Adrenal gland (tissue), 19 donors: ENCODE data around the gene SSU72. TPM values are rescaled to one million over a fixed set of nuclear protein-coding genes. Genes with fewer than 3 reads are reported as not detected.

ENCODE experiments used
- DNase-seq, 7 donors: peaks; one replicate each; pipeline ENCODE4 v3.0.0-alpha.2; 2019 to 2020
- H3K27ac ChIP-seq, 5 donors: fragments of 200-600 bp; sonication (generic) in 4 of 5; 1 replicate in 3 of 5; 2 replicates in 2 of 5; pipeline versions ENCODE4 v1.5.1 to v1.8.0; 2016 to 2020; ENCODE audit warnings: mild to moderate bottlenecking in 1 of 5
- H3K27me3 ChIP-seq: fragments of 200-600 bp; 2 replicates; pipeline ENCODE4 v1.8.0; 2021
- H3K36me3 ChIP-seq, 2 donors: fragments of 200-600 bp; replicated peaks in 1 of 2; 1 replicate in 1 of 2; 2 replicates in 1 of 2; pipeline versions ENCODE4 v1.5.1 to v1.8.0; 2018 to 2022
- H3K4me1 ChIP-seq, 2 donors: fragments of 200-600 bp; replicated peaks in 1 of 2; 1 replicate in 1 of 2; 2 replicates in 1 of 2; pipeline versions ENCODE4 v1.5.1 to v1.8.0; 2018 to 2021
- H3K4me3 ChIP-seq, 4 donors: fragments of 200-600 bp; sonication (generic) in 3 of 4; one replicate each; pipeline ENCODE4 v1.5.1; 2016 to 2018
- H3K9me3 ChIP-seq, 3 donors: fragments of 200-600 bp; sonication (generic) in 1 of 3; replicated peaks in 1 of 3; 1 replicate in 2 of 3; 2 replicates in 1 of 3; pipeline versions ENCODE4 v1.5.1 to v1.8.0; 2016 to 2021
- POLR2A ChIP-seq, 2 donors: fragments of 450-650 bp; IDR thresholded peaks; one replicate each; pipeline ENCODE4 v1.6.1; 2017; ENCODE audit warnings: antibody characterized with exemption in 2 of 2, mild to moderate bottlenecking in 2 of 2, moderate library complexity in 1 of 2
- WGBS, 4 donors: extraction: QIAGEN DNeasy Blood & Tissue Kit in 2 of 4; methylation state at CpG; one replicate each; pipeline versions ENCODE4 v1.1.5 to v1.1.7; 2013 to 2017; 5-methylcytosine and 5-hydroxymethylcytosine counted together
- intact Hi-C, 2 donors: fragments of 100-400 bp; cut with DNase I; formaldehyde crosslinking; loops; one replicate each; pipeline versions ENCODE4 v1.14.1 to v1.15.0; 2022 to 2023
- long read RNA-seq, 10 donors: library from polyadenylated mRNA in 3 of 10; unstranded in 2 of 10; stranded (forward) in 1 of 10; transcript quantifications; one replicate each; pipeline ENCODE4 v2.0.0 and lab custom pipeline, GENCODE V29; 2021 to 2026
- polyA plus RNA-seq, 3 donors: library from polyadenylated mRNA; stranded (reverse); fragments of 200-250 nt in 2 of 3; fragments of 350-450 nt in 1 of 3; fragmentation: Illumina TruSeq in 1 of 3; extraction: RNeasy Lipid Tissue Mini Kit (QIAGEN cat#74804) in 1 of 3; gene quantifications; one replicate each; pipeline ENCODE4 v1.2.3, GENCODE V29; 2013 to 2014
- total RNA-seq, 9 donors: library from RNA; depleted of rRNA in 4 of 9; stranded (reverse); fragments of >200 nt in 4 of 9; fragments of 120-200 nt in 1 of 9; fragmentation: NEBNext Ultra II Directional in 1 of 9; extraction: Animal tissue kit (Norgen Biotek cat#: 25700) in 1 of 9; gene quantifications; one replicate each; pipeline versions ENCODE4 v1.1.0 to v1.2.4, GENCODE V29; 2013 to 2023
- TF ChIP-seq, protein P1 (sequence below), 6 experiments: fragments of 450-650 bp in 4 of 6; fragments of 200-600 bp in 2 of 6; sonication (generic) in 1 of 6; IDR thresholded peaks; 1 replicate in 5 of 6; 2 replicates in 1 of 6; pipeline versions ENCODE4 v1.5.1 to v1.8.0; 2016 to 2021; ENCODE audit warnings: antibody characterized with exemption in 6 of 6, mild to moderate bottlenecking in 2 of 6, moderate library complexity in 1 of 6
- donor health status: healthy with polysubstance abuse.
- donor health status: Bipolar disorder and iron deficiency.
- donor health status: DM: yes; HTN: yes; CAD: no.
- donor health status: DM: no; HTN: no; CAD: no.
- donor health status: DM: no; HTN: no; CAD: no.
- donor health status: DM: yes; HTN: yes; CAD: no.

Gene SSU72
- total RNA-seq = 100 to 1,000 TPM in 5 of 9 donors, 10 to 100 TPM in 4; 50.1 to 219 (median 107) TPM
- 100 to 1,000 TPM in 2 of 3 donors, 10 to 100 TPM in 1; 84.2 to 132 (median 108) TPM for polyA plus RNA-seq
- long read RNA-seq, donor 1, full-length matches to known transcripts = 67 of 90 reads
- long read RNA-seq, donor 1, partial matches to known transcripts = 13 of 90 reads
- long read RNA-seq, donor 1, other reads (novel, unspliced or antisense) = 10 of 90 reads
- long read RNA-seq, donor 2, full-length matches to known transcripts = 42 of 42 reads
- long read RNA-seq, donor 2, partial matches to known transcripts = 0 of 42 reads
- long read RNA-seq, donor 2, other reads (novel, unspliced or antisense) = 0 of 42 reads
- long read RNA-seq, donor 3, full-length matches to known transcripts = 39 of 39 reads
- long read RNA-seq, donor 3, partial matches to known transcripts = 0 of 39 reads
- long read RNA-seq, donor 3, other reads (novel, unspliced or antisense) = 0 of 39 reads
- long read RNA-seq, donor 4, full-length matches to known transcripts = 50 of 68 reads
- long read RNA-seq, donor 4, partial matches to known transcripts = 2 of 68 reads
- long read RNA-seq, donor 4, other reads (novel, unspliced or antisense) = 16 of 68 reads
- long read RNA-seq, donor 5, full-length matches to known transcripts = 199 of 207 reads
- long read RNA-seq, donor 5, partial matches to known transcripts = 6 of 207 reads
- long read RNA-seq, donor 5, other reads (novel, unspliced or antisense) = 2 of 207 reads
- long read RNA-seq, donor 6, full-length matches to known transcripts = 25 of 31 reads
- long read RNA-seq, donor 6, partial matches to known transcripts = 1 of 31 reads
- long read RNA-seq, donor 6, other reads (novel, unspliced or antisense) = 5 of 31 reads
- long read RNA-seq, donor 7, full-length matches to known transcripts = 23 of 23 reads
- long read RNA-seq, donor 7, partial matches to known transcripts = 0 of 23 reads
- long read RNA-seq, donor 7, other reads (novel, unspliced or antisense) = 0 of 23 reads
- long read RNA-seq, donor 8, full-length matches to known transcripts = 76 of 82 reads
- long read RNA-seq, donor 8, partial matches to known transcripts = 6 of 82 reads
- long read RNA-seq, donor 8, other reads (novel, unspliced or antisense) = 0 of 82 reads
- long read RNA-seq, donor 9, full-length matches to known transcripts = 39 of 45 reads
- long read RNA-seq, donor 9, partial matches to known transcripts = 0 of 45 reads
- long read RNA-seq, donor 9, other reads (novel, unspliced or antisense) = 6 of 45 reads
- long read RNA-seq, donor 10, full-length matches to known transcripts = 35 of 35 reads
- long read RNA-seq, donor 10, partial matches to known transcripts = 0 of 35 reads
- long read RNA-seq, donor 10, other reads (novel, unspliced or antisense) = 0 of 35 reads

DNA sequence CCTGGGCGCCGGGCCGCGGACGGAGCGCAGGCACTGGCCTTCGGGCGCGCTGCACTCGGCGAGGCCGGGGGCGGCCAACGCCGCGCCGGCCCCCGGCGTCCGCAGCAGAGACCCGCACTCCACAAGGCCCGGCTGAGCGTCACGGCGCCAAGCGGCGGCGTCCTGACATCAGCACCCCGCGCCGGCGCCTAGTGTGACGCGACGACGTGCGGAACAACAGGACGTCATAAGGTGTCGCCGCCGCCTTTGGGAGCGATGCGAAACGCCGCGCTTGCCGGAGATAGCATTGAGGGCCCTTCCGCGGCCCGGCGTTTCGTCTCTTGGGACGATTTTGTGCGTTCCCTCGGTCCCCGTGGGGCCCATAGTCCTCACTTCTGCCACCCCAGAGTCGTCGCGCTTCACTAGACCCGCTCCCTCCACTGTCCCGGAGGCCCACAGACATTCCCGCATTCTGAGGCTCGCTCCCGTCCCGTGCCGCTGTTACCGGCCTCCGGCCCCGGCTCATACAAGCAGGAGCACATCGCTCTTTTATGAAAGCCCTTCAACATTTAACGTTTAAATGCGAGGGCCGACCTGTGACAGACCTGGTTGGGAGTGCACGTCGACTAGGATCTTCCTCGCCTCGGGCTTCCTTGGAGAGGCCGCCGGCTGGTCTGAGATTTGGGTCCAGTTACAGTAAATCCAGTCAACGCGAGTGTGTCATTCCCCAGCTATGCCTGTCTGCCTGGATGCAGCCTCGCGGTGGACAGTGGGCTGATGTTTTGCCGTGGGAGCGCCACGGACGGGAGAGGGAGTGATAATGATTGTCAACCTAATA is at the start of gene SSU72:
TSS of gene SSU72 (minus strand) at position 143 of the 817 bp plus-strand sequence. CDS start 306 bp downstream, outside the sequence.
- peaks cover 0 to 4% of the 10 kb centered on the region in 2 donors for H3K36me3 ChIP-seq
- H3K9me3 ChIP-seq = no peaks in the 10 kb centered on the region
- no peaks in the 10 kb centered on the region for H3K27me3 ChIP-seq
- intact Hi-C loops = no loop called here
- peak; percentile 92 to 97 (median 96) for DNase-seq
- H3K4me1 ChIP-seq = peaks cover 0 to 27% of the 10 kb centered on the region in 2 donors
- WGBS, 4 donors = 0 to 2% (median 1%) methylated on average over 8 to 87 of the region's 87 CpGs
- TF ChIP-seq, protein P1, sequence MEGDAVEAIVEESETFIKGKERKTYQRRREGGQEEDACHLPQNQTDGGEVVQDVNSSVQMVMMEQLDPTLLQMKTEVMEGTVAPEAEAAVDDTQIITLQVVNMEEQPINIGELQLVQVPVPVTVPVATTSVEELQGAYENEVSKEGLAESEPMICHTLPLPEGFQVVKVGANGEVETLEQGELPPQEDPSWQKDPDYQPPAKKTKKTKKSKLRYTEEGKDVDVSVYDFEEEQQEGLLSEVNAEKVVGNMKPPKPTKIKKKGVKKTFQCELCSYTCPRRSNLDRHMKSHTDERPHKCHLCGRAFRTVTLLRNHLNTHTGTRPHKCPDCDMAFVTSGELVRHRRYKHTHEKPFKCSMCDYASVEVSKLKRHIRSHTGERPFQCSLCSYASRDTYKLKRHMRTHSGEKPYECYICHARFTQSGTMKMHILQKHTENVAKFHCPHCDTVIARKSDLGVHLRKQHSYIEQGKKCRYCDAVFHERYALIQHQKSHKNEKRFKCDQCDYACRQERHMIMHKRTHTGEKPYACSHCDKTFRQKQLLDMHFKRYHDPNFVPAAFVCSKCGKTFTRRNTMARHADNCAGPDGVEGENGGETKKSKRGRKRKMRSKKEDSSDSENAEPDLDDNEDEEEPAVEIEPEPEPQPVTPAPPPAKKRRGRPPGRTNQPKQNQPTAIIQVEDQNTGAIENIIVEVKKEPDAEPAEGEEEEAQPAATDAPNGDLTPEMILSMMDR (IDR thresholded peaks at IDR 0.05) = peak in 1 of 6 experiments; percentile 4
- TF ChIP-seq POLR2A (IDR thresholded peaks at IDR 0.05) = peak; percentile 94 to 97
- H3K27ac ChIP-seq = peak within 1 kb of the TSS; percentile 97 to 99 (median 99)
- peak within 1 kb of the TSS; percentile 83 to 97 (median 94) for H3K4me3 ChIP-seq

DNA sequence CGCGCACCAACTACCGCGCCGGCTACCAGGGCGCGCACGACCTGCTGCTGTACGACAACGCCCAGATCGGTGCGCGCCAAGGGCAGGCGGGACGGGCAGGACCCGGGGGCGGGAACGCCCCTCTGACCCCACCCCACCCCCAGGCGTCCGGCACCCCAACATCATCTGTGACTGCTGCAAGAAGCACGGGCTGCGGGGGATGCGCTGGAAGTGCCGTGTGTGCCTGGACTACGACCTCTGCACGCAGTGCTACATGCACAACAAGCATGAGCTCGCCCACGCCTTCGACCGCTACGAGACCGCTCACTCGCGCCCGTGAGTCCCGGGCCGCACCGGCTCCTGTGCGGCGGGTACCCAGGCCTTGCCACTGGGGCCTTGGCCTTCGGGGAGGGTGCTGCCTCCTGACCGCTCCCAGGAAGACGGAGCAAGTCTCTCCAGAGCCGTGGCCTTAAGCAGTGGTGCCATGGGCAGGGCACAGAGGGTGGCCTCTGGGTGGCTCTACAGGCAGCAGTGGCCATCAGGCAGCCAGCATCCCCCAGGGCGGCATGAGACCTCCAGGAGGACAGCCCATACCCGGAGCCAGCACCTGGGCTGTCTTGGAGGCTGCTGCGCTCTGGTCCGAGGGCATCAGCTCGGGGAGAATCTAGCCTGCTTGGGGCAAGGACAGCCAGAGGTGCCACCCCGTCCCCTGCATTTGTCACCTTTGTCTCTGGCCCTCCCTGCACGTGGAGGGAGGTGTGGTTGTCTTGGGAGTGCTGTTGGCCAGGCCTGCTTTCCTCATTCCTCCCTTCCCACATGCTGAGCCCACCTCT is 49.2 kb upstream of the SSU72 start:
- Histone ChIP-seq H3K36me3 (peaks cover 0 to 12% of the 10 kb centered on the region in 2 donors), H3K27ac (no peak overlapping the region), H3K27me3 (no peaks in the 10 kb centered on the region), H3K9me3 (no peaks in the 10 kb centered on the region), H3K4me3 (no peak overlapping the region), H3K4me1 (no peaks in the 10 kb centered on the region)
- intact Hi-C loops = no loop called here
- DNase-seq = peak in 1 of 7 donors; percentile 6
- 93 to 96% (median 94%) methylated on average over 27 to 51 of the region's 51 CpGs for WGBS, 4 donors
- TF ChIP-seq, protein P1 (IDR thresholded peaks at IDR 0.05) = no peak
- TF ChIP-seq POLR2A (IDR thresholded peaks at IDR 0.05) = no peak

DNA sequence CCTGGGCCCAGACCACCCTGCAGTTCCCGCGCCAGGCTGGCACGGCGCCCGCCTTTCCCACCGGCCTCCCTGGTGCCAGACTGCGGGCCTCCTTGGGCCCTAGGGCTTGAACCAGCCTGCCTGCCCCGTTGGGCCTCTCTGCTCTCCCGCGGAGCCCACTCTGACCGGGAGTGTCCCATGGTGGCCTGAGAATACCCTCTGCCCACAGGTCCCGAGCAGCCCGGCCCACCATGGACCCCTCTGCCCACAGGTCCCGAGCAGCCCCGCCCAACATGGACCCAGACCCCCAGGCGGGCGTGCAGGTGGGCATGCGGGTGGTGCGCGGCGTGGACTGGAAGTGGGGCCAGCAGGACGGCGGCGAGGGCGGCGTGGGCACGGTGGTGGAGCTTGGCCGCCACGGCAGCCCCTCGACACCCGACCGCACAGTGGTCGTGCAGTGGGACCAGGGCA is 48.5 kb upstream of the SSU72 start:
- intact Hi-C loops = no loop called here
- TF ChIP-seq, protein P1 (IDR thresholded peaks at IDR 0.05) = no peak
- TF ChIP-seq POLR2A (IDR thresholded peaks at IDR 0.05) = no peak
- Histone ChIP-seq H3K27ac (no peak overlapping the region), H3K4me1 (no peaks in the 10 kb centered on the region), H3K9me3 (no peaks in the 10 kb centered on the region), H3K36me3 (peaks cover 0 to 7% of the 10 kb centered on the region in 2 donors), H3K27me3 (no peaks in the 10 kb centered on the region), H3K4me3 (no peak overlapping the region)
- peak in 1 of 7 donors; percentile 6 for DNase-seq
- WGBS, 4 donors = 96 to 97% (median 96%) methylated on average over 17 to 33 of the region's 33 CpGs; no CpG with 5 or more reads in 1 of the 4 donors
